ENCODE measurements around the gene RNF144B. TPM values are rescaled to one million over a fixed set of nuclear protein-coding genes. Genes with fewer than 3 reads are reported as not detected.
A peak's percentile ranks its signal among the peaks of the same experiment; 100 is the strongest.

RNF144B gene
- total and polyA plus RNA-seq, 5 donors: 7.1 to 17.3 (median 14.6) TPM

DNA sequence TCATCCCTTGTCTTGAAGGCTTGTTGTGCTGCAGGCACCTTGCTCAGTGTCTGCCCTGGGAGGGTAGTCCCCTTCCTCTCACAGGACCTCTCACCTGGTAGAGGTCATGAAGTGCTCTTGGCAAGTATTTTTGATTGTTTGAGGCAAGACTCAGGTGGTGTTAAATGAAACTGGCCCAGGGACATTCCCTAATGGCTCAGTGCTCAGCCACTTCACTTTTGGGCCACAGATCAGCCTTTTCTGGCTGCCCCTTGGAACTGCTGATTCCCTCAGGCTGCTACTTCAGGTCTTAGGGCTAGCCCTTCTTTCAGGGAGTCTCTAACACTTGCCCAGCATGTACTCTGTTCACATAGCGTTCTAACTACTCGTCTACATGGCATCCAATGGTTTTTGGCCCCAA is 111.3 kb downstream of the RNF144B start:
- DNase-seq: no peak
- intact Hi-C loops (cut with DNase I): loop anchor here in 1 of 4 donors (5.0 kb wide), 1 partner anchor 66 kb away; no protein-coding TSS in a partner anchor
- ATAC-seq: no peak

DNA sequence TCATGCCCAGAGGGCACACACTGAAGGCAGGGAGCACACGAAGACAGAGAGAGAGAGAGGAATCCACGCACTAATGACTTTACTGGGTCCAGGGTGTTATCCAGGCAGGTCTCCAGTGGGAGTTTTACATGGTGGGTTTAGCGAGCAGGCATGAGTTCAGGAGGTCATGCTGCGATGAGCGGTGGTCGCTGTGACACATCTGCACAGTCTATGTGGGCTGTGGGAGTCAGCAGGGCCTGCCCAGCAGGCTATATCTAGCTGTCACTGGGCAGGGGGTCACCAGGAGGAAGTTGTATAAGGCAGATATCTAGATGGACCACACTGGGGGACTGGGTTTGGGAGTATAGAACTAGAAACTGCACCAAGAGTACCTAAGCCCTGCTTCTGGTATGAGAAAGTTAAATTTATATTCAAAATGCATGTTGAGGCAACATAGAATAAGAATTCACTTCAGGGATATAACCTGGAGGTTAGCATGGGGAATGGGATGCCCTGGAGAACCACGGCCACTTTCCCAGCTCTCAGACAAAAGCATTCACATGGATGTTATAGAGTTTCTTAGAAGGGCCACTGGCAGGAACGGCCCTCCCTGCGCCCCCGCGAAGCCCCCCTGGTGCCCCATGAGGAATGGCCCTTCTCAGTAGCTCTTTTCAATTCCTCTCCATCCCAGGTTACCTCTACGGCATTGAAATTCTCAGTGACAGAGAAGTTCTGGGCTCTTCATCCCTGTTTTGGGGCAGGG is 113.9 kb downstream of the RNF144B start:
- no peak for DNase-seq
- WGBS: 91% methylated on average over 12 of the region's 12 CpGs
- Histone ChIP-seq H3K27me3 (ENCODE audit: control insufficient read depth, insufficient read depth) (no peaks in the 10 kb centered on the region), H3K9me3 (ENCODE audit: control insufficient read depth, low read length) (no peaks in the 10 kb centered on the region), H3K4me3 (ENCODE audit: low read length) (no peak overlapping the region), H3K4me1 (ENCODE audit: control insufficient read depth, insufficient read depth, low read length) (peaks cover 3% of the 10 kb centered on the region), H3K27ac (ENCODE audit: low read length) (no peak overlapping the region)
- intact Hi-C loops (cut with DNase I): loop anchor here in 1 of 4 donors (5.0 kb wide), 1 partner anchor 174 kb away; no protein-coding TSS in a partner anchor
- no peak for ATAC-seq

More for the DNA sequence above, 111.3 kb downstream of the RNF144B start:
- whole genome bisulfite sequencing: 69% methylated on average over 2 of the region's 2 CpGs
- no peak overlapping the region for H3K4me3 ChIP-seq (ENCODE audit: low read length)
- no peaks in the 10 kb centered on the region for H3K27me3 ChIP-seq (ENCODE audit: control insufficient read depth, insufficient read depth)
- H3K9me3 ChIP-seq (ENCODE audit: control insufficient read depth, low read length): no peaks in the 10 kb centered on the region
- no peak overlapping the region for H3K27ac ChIP-seq (ENCODE audit: low read length)
- H3K4me1 ChIP-seq (ENCODE audit: control insufficient read depth, insufficient read depth, low read length): peaks cover 3% of the 10 kb centered on the region

DNA sequence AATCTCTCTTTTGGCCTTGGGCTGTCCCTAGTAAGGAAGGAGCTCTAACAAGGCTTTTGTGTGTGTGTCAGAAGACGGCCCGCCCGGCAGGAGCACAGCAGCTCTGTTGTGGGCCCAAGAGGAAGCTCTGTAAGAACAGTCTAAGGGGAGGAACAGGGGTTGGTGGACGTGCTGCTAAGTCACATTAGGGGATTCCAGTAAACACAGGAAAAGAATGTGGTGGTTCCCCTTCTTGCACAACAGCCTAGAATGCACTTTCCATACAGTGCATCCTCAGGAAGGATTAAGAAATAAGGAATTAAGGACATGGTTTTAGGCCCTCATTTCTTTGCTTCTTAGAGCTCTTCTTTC is 114.5 kb downstream of the RNF144B start:
- WGBS: 53% methylated on average over 4 of the region's 4 CpGs
- peak; percentile 44 to 83 (median 73) for DNase-seq
- H3K27ac ChIP-seq (ENCODE audit: low read length): no peak overlapping the region
- peaks cover 3% of the 10 kb centered on the region for H3K4me1 ChIP-seq (ENCODE audit: control insufficient read depth, insufficient read depth, low read length)
- intact Hi-C loops (cut with DNase I): loop anchor here in 2 of 4 donors (2.0 to 5.0 kb wide), 2 partner anchors 174 to 177 kb away; no protein-coding TSS in a partner anchor
- H3K27me3 ChIP-seq (ENCODE audit: control insufficient read depth, insufficient read depth): no peaks in the 10 kb centered on the region
- no peaks in the 10 kb centered on the region for H3K9me3 ChIP-seq (ENCODE audit: control insufficient read depth, low read length)
- H3K4me3 ChIP-seq (ENCODE audit: low read length): no peak overlapping the region
- ATAC-seq: peak; percentile 58 to 75

DNA sequence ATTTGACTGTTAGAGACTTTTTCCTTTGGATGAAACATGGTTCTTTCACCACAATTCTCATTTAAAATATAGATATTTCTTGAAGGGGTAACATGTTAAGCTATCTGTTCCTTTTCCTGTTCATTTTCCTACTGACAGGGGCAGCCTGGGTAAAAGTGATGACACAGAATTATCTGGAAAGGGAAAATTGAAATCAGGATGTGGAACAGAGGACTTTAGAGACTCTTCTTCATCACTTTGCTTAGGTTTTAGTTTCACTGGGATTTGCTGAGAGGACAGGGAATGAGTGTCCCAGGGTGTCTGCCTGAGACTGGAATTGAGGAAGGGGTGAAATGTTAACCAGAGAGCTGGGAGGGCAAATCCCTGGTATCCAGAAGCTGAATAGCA is 116.0 kb downstream of the RNF144B start:
- H3K9me3 ChIP-seq (ENCODE audit: control insufficient read depth, low read length): no peaks in the 10 kb centered on the region
- ATAC-seq (peak in 1 of 2 donors; percentile 5), DNase-seq (no peak)
- H3K4me3 ChIP-seq (ENCODE audit: low read length): no peak overlapping the region
- H3K27me3 ChIP-seq (ENCODE audit: control insufficient read depth, insufficient read depth): no peaks in the 10 kb centered on the region
- H3K27ac ChIP-seq (ENCODE audit: low read length): no peak overlapping the region
- peaks cover 3% of the 10 kb centered on the region for H3K4me1 ChIP-seq (ENCODE audit: control insufficient read depth, insufficient read depth, low read length)
- intact Hi-C loops (cut with DNase I): loop anchor here in 2 of 4 donors (2.0 to 5.0 kb wide), 2 partner anchors 176 to 178 kb away; no protein-coding TSS in a partner anchor

DNA sequence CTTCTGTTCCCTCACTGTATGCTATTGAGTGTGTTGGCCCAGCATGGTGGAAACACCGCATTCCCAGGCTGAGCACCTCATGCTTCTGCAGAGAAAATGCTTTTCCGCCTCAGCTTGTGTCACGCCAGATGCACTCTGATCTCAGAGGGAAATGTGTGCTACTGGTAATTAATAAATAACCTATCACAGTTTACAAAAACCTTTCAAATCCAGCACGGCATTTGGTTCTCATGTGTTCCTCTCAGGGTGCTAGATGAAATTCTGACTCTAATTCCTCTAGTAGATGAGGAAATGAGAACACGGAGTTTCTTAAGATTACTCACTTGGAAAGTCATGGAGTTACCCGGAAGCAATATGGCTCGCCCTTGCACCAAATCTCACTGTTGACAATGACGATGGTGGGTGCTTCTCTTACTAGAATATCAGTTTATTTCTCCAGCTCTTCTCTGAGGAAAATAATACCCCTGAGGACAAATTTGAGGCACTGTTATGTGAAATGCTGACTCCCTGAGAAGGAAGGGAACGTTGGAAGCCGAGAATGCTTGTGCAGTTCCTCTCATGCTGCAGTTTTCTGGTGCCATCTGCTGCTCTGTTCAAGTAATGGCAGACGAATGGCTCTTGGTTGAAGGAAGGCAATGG is 116.6 kb downstream of the RNF144B start:
- H3K27ac ChIP-seq (ENCODE audit: low read length): peak overlapping the region; percentile 12
- peak overlapping the region; percentile 42 for H3K4me3 ChIP-seq (ENCODE audit: low read length)
- peaks cover 3% of the 10 kb centered on the region for H3K4me1 ChIP-seq (ENCODE audit: control insufficient read depth, insufficient read depth, low read length)
- ATAC-seq: peak; percentile 88 to 89
- intact Hi-C loops (cut with DNase I): loop anchor here (2.0 to 5.0 kb wide), 3 partner anchors 176 to 181 kb away; no protein-coding TSS in a partner anchor
- no peaks in the 10 kb centered on the region for H3K9me3 ChIP-seq (ENCODE audit: control insufficient read depth, low read length)
- DNase-seq: peak in 2 of 3 donors; percentile 26 to 71
- no peaks in the 10 kb centered on the region for H3K27me3 ChIP-seq (ENCODE audit: control insufficient read depth, insufficient read depth)
- WGBS: 36% methylated on average over 11 of the region's 11 CpGs

- ATAC-seq: no peak
- Histone ChIP-seq H3K9me3 (ENCODE audit: control insufficient read depth, low read length) (no peaks in the 10 kb centered on the region), H3K27ac (ENCODE audit: low read length) (no peak overlapping the region), H3K27me3 (ENCODE audit: control insufficient read depth, insufficient read depth) (no peaks in the 10 kb centered on the region), H3K4me3 (ENCODE audit: low read length) (peak overlapping the region; percentile 42), H3K4me1 (ENCODE audit: control insufficient read depth, insufficient read depth, low read length) (peaks cover 3% of the 10 kb centered on the region)
- WGBS: 38% methylated on average over 2 of the region's 2 CpGs
- DNase-seq: no peak
- intact Hi-C loops (cut with DNase I): loop anchor here in 3 of 4 donors (2.0 to 5.0 kb wide), 3 partner anchors 177 to 181 kb away; no protein-coding TSS in a partner anchor
Observed at GRCh38 chr6:18504232-18504596, 117.1 kb downstream of the RNF144B start.

- Histone ChIP-seq H3K27ac (ENCODE audit: low read length) (no peak overlapping the region), H3K27me3 (ENCODE audit: control insufficient read depth, insufficient read depth) (no peaks in the 10 kb centered on the region), H3K4me1 (ENCODE audit: control insufficient read depth, insufficient read depth, low read length) (peaks cover 3% of the 10 kb centered on the region), H3K9me3 (ENCODE audit: control insufficient read depth, low read length) (no peaks in the 10 kb centered on the region), H3K4me3 (ENCODE audit: low read length) (no peak overlapping the region)
- no peak for ATAC-seq
- 72% methylated on average over 15 of the region's 15 CpGs for WGBS
- no peak for DNase-seq
- intact Hi-C loops (cut with DNase I): no loop called here
Observed at GRCh38 chr6:18506382-18507017, 119.3 kb downstream of the RNF144B start.

DNA sequence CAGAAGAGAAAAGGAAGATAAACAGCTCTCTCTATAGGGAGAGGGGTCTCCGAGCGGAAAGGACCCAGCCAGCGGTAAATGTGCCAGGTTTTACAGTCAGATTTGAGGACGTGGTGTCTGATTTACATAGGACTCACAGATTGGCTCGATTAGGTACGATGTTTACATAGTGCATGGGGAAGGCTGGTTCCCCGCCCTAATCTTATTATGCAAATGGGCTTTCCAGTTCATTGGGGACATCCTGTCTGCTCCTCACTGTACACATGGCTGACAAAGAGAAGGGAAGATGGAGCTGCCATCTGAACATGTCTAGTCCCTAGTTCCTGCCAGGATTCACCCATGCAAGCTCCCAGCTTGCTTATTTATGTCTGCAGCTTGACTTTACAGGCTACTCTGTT is 119.9 kb downstream of the RNF144B start:
- peaks cover 1% of the 10 kb centered on the region for H3K4me1 ChIP-seq (ENCODE audit: control insufficient read depth, insufficient read depth, low read length)
- H3K27me3 ChIP-seq (ENCODE audit: control insufficient read depth, insufficient read depth): no peaks in the 10 kb centered on the region
- ATAC-seq (no peak), DNase-seq (no peak)
- intact Hi-C loops (cut with DNase I): no loop called here
- no peak overlapping the region for H3K27ac ChIP-seq (ENCODE audit: low read length)
- no peak overlapping the region for H3K4me3 ChIP-seq (ENCODE audit: low read length)
- no peaks in the 10 kb centered on the region for H3K9me3 ChIP-seq (ENCODE audit: control insufficient read depth, low read length)
- WGBS: 73% methylated on average over 7 of the region's 7 CpGs

- ATAC-seq (no peak), DNase-seq (no peak)
- Histone ChIP-seq H3K27me3 (ENCODE audit: control insufficient read depth, insufficient read depth) (no peaks in the 10 kb centered on the region), H3K4me3 (ENCODE audit: low read length) (no peak overlapping the region), H3K27ac (ENCODE audit: low read length) (no peak overlapping the region), H3K9me3 (ENCODE audit: control insufficient read depth, low read length) (no peaks in the 10 kb centered on the region), H3K4me1 (ENCODE audit: control insufficient read depth, insufficient read depth, low read length) (no peaks in the 10 kb centered on the region)
- WGBS: 36% methylated on average over 2 of the region's 2 CpGs
- intact Hi-C loops (cut with DNase I): no loop called here
Observed at GRCh38 chr6:18507561-18507960, 120.4 kb downstream of the RNF144B start.

- DNase-seq (no peak), ATAC-seq (no peak)
- Histone ChIP-seq H3K4me3 (ENCODE audit: low read length) (no peak overlapping the region), H3K27me3 (ENCODE audit: control insufficient read depth, insufficient read depth) (no peaks in the 10 kb centered on the region), H3K27ac (ENCODE audit: low read length) (no peak overlapping the region), H3K4me1 (ENCODE audit: control insufficient read depth, insufficient read depth, low read length) (no peaks in the 10 kb centered on the region), H3K9me3 (ENCODE audit: control insufficient read depth, low read length) (no peaks in the 10 kb centered on the region)
- 86% methylated on average over 3 of the region's 3 CpGs for WGBS
- intact Hi-C loops (cut with DNase I): no loop called here
Observed at GRCh38 chr6:18509871-18510643, 122.9 kb downstream of the RNF144B start.
